Body of pancreas (tissue), 4 donors: ENCODE data around the gene BRD1.

Source experiments
- CTCF ChIP-seq, 7 experiments: fragments of 450-650 bp in 4 of 7; fragments of 200-600 bp in 3 of 7; sonication (generic) in 3 of 7; IDR thresholded peaks; one replicate each; pipeline ENCODE4 v1.5.1; 2016 to 2019; ENCODE audit warnings: antibody characterized with exemption in 7 of 7
- POLR2A ChIP-seq, 3 donors: fragments of 450-650 bp; IDR thresholded peaks; one replicate each; pipeline ENCODE4 v1.6.1; 2016; ENCODE audit warnings: antibody characterized with exemption in 3 of 3, mild to moderate bottlenecking in 2 of 3

GRCh38 chr22:49764127-49764581 is 63.5 kb downstream of the BRD1 start:
- TF ChIP-seq CTCF (IDR thresholded peaks at IDR 0.05) (no peak), POLR2A (IDR thresholded peaks at IDR 0.05) (no peak)
